Skeletal muscle tissue (tissue), 4 donors: ENCODE data around the gene ASCL5. TPM values are rescaled to one million over a fixed set of nuclear protein-coding genes. Genes with fewer than 3 reads are reported as not detected.

Experiments
- H3K27ac ChIP-seq: one replicate; pipeline ENCODE4 v1.7.0; 2013; ENCODE audit warnings: mild to moderate bottlenecking, low read depth, low read length, inconsistent platforms
- H3K27me3 ChIP-seq, 3 donors: one replicate each; pipeline ENCODE4 v1.7.0; 2013; ENCODE audit warnings: low read length in 3 of 3; ENCODE audit not compliant: control insufficient read depth in 3 of 3, insufficient read depth in 3 of 3
- H3K36me3 ChIP-seq, 3 donors: one replicate each; pipeline ENCODE4 v1.7.0; 2013; ENCODE audit warnings: low read length in 3 of 3; ENCODE audit not compliant: control insufficient read depth in 3 of 3, insufficient read depth in 3 of 3
- H3K4me1 ChIP-seq, 3 donors: one replicate each; pipeline ENCODE4 v1.7.0; 2013; ENCODE audit warnings: low read length in 3 of 3, mild to moderate bottlenecking in 3 of 3; ENCODE audit not compliant: control insufficient read depth in 3 of 3, insufficient read depth in 3 of 3
- H3K4me3 ChIP-seq, 3 donors: one replicate each; pipeline ENCODE4 v1.7.0; 2013; ENCODE audit warnings: low read length in 3 of 3
- H3K9ac ChIP-seq, 3 donors: one replicate each; pipeline ENCODE4 v1.7.0; 2013; ENCODE audit warnings: low read length in 3 of 3, mild to moderate bottlenecking in 3 of 3, moderate library complexity in 2 of 3, low read depth in 1 of 3
- H3K9me3 ChIP-seq, 3 donors: one replicate each; pipeline ENCODE4 v1.7.0; 2013; ENCODE audit warnings: low read length in 3 of 3; ENCODE audit not compliant: control insufficient read depth in 3 of 3
- total RNA-seq: library from RNA; depleted of rRNA; stranded (reverse); fragments of >200 nt; gene quantifications from one replicate; pipeline ENCODE4 v1.2.3, GENCODE V29; 2014
- donor health status: Osteomylitis.

The ASCL5 gene
- total RNA-seq, 1 donor from 2014 or later: not detected

- no peak overlapping the region for H3K4me3 ChIP-seq
- H3K9me3 ChIP-seq: no peaks in the 10 kb centered on the region
- H3K27ac ChIP-seq: no peak overlapping the region
- H3K36me3 ChIP-seq: no peaks in the 10 kb centered on the region
- H3K9ac ChIP-seq: peak overlapping the region in 2 of 3 donors; percentile 64
- H3K4me1 ChIP-seq: peaks cover 12 to 30% (median 28%) of the 10 kb centered on the region in 3 donors
- peaks cover 0 to 9% (median 0%) of the 10 kb centered on the region in 3 donors for H3K27me3 ChIP-seq
These were observed 537 bp downstream of the ASCL5 start for GRCh38 chr1:201126463-201126831.

GRCh38 chr1:201125800-201126199 is 1.2 kb downstream of the ASCL5 start:
- Histone ChIP-seq H3K4me1 (peaks cover 12 to 27% (median 25%) of the 10 kb centered on the region in 3 donors), H3K9me3 (no peaks in the 10 kb centered on the region), H3K4me3 (no peak overlapping the region), H3K36me3 (no peaks in the 10 kb centered on the region), H3K27me3 (peaks cover 0 to 9% (median 0%) of the 10 kb centered on the region in 3 donors), H3K9ac (no peak overlapping the region), H3K27ac (no peak overlapping the region)

- peaks cover 12 to 29% (median 27%) of the 10 kb centered on the region in 3 donors for H3K4me1 ChIP-seq
- peak overlapping the region in 1 of 3 donors; percentile 40 for H3K9ac ChIP-seq
- H3K9me3 ChIP-seq: no peaks in the 10 kb centered on the region
- H3K27ac ChIP-seq: no peak overlapping the region
- H3K4me3 ChIP-seq: no peak overlapping the region
- peaks cover 0 to 9% (median 0%) of the 10 kb centered on the region in 3 donors for H3K27me3 ChIP-seq
- no peaks in the 10 kb centered on the region for H3K36me3 ChIP-seq
These were observed 2.0 kb downstream of the ASCL5 start for GRCh38 chr1:201125019-201125418.

- Histone ChIP-seq H3K4me3 (no peak overlapping the region), H3K27me3 (peaks cover 0 to 9% (median 0%) of the 10 kb centered on the region in 3 donors), H3K9me3 (no peaks in the 10 kb centered on the region), H3K9ac (no peak overlapping the region), H3K4me1 (peaks cover 12 to 40% (median 32%) of the 10 kb centered on the region in 3 donors), H3K27ac (no peak overlapping the region), H3K36me3 (no peaks in the 10 kb centered on the region)
These were observed 3.1 kb downstream of the ASCL5 start for GRCh38 chr1:201123866-201124265.

- Histone ChIP-seq H3K36me3 (no peaks in the 10 kb centered on the region), H3K4me1 (peaks cover 12 to 36% (median 26%) of the 10 kb centered on the region in 3 donors), H3K4me3 (no peak overlapping the region), H3K27me3 (peaks cover 0 to 9% (median 0%) of the 10 kb centered on the region in 3 donors), H3K9me3 (no peaks in the 10 kb centered on the region), H3K27ac (no peak overlapping the region), H3K9ac (no peak overlapping the region)
These were observed 4.5 kb downstream of the ASCL5 start for GRCh38 chr1:201122321-201122957.

- peaks cover 0 to 6% (median 0%) of the 10 kb centered on the region in 3 donors for H3K27me3 ChIP-seq
These were observed 7.5 kb downstream of the ASCL5 start for GRCh38 chr1:201119206-201120197.

GRCh38 chr1:201116091-201116490 is 10.9 kb downstream of the ASCL5 start:
- Histone ChIP-seq H3K4me1 (peaks cover 19 to 44% (median 29%) of the 10 kb centered on the region in 3 donors), H3K36me3 (no peaks in the 10 kb centered on the region), H3K9me3 (no peaks in the 10 kb centered on the region), H3K27me3 (no peaks in the 10 kb centered on the region), H3K4me3 (no peak overlapping the region), H3K27ac (no peak overlapping the region), H3K9ac (no peak overlapping the region)

More at GRCh38 chr1:201119206-201120197, 7.5 kb downstream of the ASCL5 start:
- H3K4me1 ChIP-seq: peaks cover 0 to 18% (median 12%) of the 10 kb centered on the region in 3 donors
- H3K9me3 ChIP-seq: no peaks in the 10 kb centered on the region
- H3K27ac ChIP-seq: no peak overlapping the region
- no peaks in the 10 kb centered on the region for H3K36me3 ChIP-seq
- no peak overlapping the region for H3K4me3 ChIP-seq
- no peak overlapping the region for H3K9ac ChIP-seq

- peaks cover 20 to 50% (median 29%) of the 10 kb centered on the region in 3 donors for H3K4me1 ChIP-seq
- H3K36me3 ChIP-seq: peaks cover 0 to 1% (median under 1%) of the 10 kb centered on the region in 3 donors
- H3K27me3 ChIP-seq: no peaks in the 10 kb centered on the region
- no peaks in the 10 kb centered on the region for H3K9me3 ChIP-seq
- H3K27ac ChIP-seq: no peak overlapping the region
- H3K9ac ChIP-seq: peak overlapping the region in 1 of 3 donors; percentile 60
- peak overlapping the region in 1 of 3 donors; percentile 91 for H3K4me3 ChIP-seq
These were observed 11.5 kb downstream of the ASCL5 start for GRCh38 chr1:201115390-201115937.

GRCh38 chr1:201114245-201115131 is 12.5 kb downstream of the ASCL5 start:
- Histone ChIP-seq H3K4me1 (peaks cover 30 to 50% (median 38%) of the 10 kb centered on the region in 3 donors), H3K9ac (peak overlapping the region; percentile 76 to 87 (median 78)), H3K4me3 (peak overlapping the region; percentile 81 to 91 (median 87)), H3K36me3 (peaks cover 6 to 10% (median 9%) of the 10 kb centered on the region in 3 donors), H3K27ac (peak overlapping the region; percentile 97), H3K9me3 (no peaks in the 10 kb centered on the region), H3K27me3 (no peaks in the 10 kb centered on the region)
